ENCODE data around the gene ZMPSTE24. TPM values are rescaled to one million over a fixed set of nuclear protein-coding genes. Genes with fewer than 3 reads are reported as not detected.

ZMPSTE24 gene
- total RNA-seq, 4 donors from 2014 or later = 11.6 to 44.3 (median 25.1) TPM

DNA sequence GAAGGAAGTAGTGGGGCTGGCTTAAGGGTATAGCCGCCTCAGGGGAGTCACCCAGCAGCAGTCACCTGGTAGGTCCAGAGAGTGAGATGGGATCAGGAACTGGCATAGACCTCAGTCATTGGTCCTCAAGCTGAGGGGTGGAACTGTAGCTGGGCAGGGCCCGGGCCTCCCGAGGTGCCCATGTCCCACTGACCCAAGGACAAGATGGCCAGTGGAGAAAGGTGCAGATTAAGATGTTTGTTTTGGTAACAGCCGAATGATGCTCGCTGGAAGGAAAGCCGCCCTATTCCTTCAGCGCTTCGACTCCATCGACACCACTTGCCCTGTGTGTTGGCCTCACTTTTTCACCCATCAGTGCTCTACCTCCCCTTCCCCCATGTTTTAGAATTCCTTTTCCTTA is 42.6 kb downstream of the ZMPSTE24 start:
- no peak for DNase-seq
- Histone ChIP-seq H3K9me3 (no peaks in the 10 kb centered on the region), H3K27ac (no peak overlapping the region), H3K4me1 (no peaks in the 10 kb centered on the region), H3K4me3 (no peak overlapping the region), H3K27me3 (no peaks in the 10 kb centered on the region), H3K36me3 (no peaks in the 10 kb centered on the region)
- TF ChIP-seq, protein P1, sequence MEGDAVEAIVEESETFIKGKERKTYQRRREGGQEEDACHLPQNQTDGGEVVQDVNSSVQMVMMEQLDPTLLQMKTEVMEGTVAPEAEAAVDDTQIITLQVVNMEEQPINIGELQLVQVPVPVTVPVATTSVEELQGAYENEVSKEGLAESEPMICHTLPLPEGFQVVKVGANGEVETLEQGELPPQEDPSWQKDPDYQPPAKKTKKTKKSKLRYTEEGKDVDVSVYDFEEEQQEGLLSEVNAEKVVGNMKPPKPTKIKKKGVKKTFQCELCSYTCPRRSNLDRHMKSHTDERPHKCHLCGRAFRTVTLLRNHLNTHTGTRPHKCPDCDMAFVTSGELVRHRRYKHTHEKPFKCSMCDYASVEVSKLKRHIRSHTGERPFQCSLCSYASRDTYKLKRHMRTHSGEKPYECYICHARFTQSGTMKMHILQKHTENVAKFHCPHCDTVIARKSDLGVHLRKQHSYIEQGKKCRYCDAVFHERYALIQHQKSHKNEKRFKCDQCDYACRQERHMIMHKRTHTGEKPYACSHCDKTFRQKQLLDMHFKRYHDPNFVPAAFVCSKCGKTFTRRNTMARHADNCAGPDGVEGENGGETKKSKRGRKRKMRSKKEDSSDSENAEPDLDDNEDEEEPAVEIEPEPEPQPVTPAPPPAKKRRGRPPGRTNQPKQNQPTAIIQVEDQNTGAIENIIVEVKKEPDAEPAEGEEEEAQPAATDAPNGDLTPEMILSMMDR (IDR thresholded peaks at IDR 0.05) = no peak
- no peak for TF ChIP-seq POLR2A (IDR thresholded peaks at IDR 0.05)

DNA sequence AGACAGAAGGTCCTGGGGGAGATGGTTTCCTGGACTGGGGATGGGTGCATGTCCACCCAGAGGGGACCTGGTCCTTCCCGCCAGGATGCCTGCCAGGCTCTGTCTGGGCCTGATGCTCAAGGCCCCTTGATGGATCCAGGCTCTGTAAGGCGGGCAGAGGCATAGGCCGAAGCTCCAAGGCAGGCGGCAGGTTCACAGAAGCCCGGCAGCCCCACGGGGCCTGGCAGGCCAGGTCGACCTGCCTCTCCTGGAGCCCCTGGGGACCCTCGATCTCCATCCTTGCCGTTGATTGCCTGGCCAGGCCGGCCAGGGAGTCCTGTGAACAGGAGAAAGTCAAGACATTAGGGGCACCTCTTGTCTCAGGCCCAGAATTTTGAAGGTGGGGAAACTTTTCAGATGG is 43.0 kb downstream of the ZMPSTE24 start:
- Histone ChIP-seq H3K36me3 (no peaks in the 10 kb centered on the region), H3K27me3 (no peaks in the 10 kb centered on the region), H3K4me1 (no peaks in the 10 kb centered on the region), H3K4me3 (no peak overlapping the region), H3K27ac (no peak overlapping the region), H3K9me3 (no peaks in the 10 kb centered on the region)
- no peak for TF ChIP-seq POLR2A (IDR thresholded peaks at IDR 0.05)
- TF ChIP-seq, protein P1 (IDR thresholded peaks at IDR 0.05) = no peak
- no peak for DNase-seq

DNA sequence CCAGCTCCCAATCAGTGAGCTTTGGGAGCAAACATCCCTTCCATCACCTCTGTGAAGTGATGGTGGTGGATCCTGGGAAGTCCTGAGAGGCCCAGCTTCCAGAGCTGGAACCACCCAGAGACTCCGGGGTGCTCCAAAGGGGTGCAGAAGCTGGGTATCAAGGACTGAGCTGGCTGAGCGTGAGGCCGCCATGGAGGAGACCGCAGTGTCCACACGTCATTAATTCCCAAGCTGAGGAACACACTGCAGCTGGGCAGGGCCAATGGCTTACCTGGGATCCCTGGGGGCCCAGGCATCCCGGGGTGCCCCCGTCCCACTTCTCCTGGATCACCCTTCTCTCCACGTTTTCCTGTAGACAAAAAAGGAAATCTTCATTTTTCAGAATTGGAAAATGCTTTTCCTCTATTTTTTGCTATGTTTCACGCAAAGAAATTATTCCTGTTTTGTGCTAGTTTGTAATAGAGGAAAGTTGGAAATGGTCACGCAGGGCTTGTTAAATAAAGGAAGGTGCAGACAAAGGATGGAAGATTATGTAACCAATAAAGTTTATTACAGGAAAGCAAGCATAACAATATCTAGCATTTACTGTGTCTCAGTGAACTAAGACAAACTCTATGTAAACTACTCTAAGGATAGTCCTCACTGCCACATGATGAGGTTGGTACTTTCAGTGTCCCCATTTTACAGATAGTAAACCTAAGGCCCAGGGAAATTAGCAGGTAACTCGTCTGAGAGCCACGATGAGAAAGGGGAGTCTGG is 43.7 kb downstream of the ZMPSTE24 start:
- H3K27ac ChIP-seq = no peak overlapping the region
- no peaks in the 10 kb centered on the region for H3K36me3 ChIP-seq
- TF ChIP-seq, protein P1 (IDR thresholded peaks at IDR 0.05) = no peak
- TF ChIP-seq POLR2A (IDR thresholded peaks at IDR 0.05) = no peak
- no peak overlapping the region for H3K4me3 ChIP-seq
- no peaks in the 10 kb centered on the region for H3K4me1 ChIP-seq
- DNase-seq = no peak
- H3K27me3 ChIP-seq = no peaks in the 10 kb centered on the region
- no peaks in the 10 kb centered on the region for H3K9me3 ChIP-seq

DNA sequence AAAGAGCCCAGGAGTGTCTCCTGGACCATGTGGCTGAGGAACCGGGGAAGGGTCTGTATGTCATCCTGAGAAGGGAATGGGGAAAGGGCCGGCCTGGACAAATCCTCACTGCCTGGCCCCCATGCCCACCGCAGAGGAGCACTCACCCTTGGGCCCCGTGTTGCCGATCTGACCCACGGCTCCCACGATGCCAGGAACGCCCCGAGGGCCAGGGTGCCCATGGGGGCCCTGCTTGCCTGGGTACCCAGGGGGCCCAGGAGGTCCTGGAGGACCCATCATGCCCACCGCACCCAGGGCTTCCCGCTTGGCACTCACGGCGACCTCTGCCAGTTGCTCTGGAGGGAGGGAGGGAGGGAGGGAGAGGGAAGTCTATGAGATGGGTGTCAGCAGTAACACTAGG is 44.4 kb downstream of the ZMPSTE24 start:
- no peak overlapping the region for H3K4me3 ChIP-seq

DNA sequence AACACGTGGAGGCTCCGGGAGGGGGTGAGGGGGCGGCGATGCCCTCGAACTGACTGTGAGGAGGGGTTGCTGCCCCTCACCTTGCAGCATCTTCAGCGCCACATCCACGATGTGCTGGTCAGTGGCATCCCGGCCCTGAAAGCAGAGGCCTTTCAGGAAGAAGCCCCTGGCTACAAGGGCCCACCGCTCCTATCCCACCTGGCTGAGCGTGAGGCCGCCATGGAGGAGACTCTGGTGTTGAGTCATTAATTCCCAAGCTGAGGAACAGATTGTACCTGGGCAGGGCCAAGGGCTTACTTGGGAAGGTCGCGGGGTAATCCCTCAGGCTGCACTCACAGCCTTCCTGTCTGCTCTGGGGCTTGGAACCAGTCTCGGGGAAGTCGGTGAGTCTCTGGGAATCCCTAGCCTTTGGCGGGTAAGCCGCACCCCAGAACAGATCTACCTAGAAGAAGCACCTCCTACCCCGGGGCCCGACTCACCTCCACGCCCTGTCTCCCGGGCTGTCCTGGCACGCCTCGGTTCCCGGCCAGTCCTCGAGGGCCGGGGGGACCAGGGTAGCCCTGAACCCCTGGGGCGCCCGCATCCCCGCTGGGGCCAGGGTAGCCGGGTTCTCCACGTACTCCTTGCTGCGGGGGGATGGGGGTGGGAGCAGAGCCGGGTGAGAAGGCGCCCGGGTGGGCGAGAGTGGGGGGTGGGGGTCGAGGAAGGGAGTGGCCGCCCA is 45.2 kb downstream of the ZMPSTE24 start:
- Histone ChIP-seq H3K27ac (no peak overlapping the region), H3K4me1 (no peaks in the 10 kb centered on the region), H3K4me3 (no peak overlapping the region), H3K36me3 (no peaks in the 10 kb centered on the region), H3K27me3 (no peaks in the 10 kb centered on the region), H3K9me3 (no peaks in the 10 kb centered on the region)
- no peak for DNase-seq
- TF ChIP-seq, protein P1 (IDR thresholded peaks at IDR 0.05) = no peak
- TF ChIP-seq POLR2A (IDR thresholded peaks at IDR 0.05) = no peak

More for the DNA sequence above, 44.4 kb downstream of the ZMPSTE24 start:
- Histone ChIP-seq H3K27me3 (no peaks in the 10 kb centered on the region), H3K9me3 (no peaks in the 10 kb centered on the region), H3K36me3 (no peaks in the 10 kb centered on the region), H3K27ac (no peak overlapping the region), H3K4me1 (no peaks in the 10 kb centered on the region)
- DNase-seq = no peak
- TF ChIP-seq, protein P1 (IDR thresholded peaks at IDR 0.05) = no peak

All from Peyer's patch (tissue), 4 donors.